C4-2B (cell line): ENCODE data around the gene SNCA.

Source experiments
- H3K27ac ChIP-seq: fragments of 450-650 bp; 2 replicates; pipeline ENCODE4 v1.5.1; 2017
- ZFX ChIP-seq: fragments of 450-650 bp; IDR thresholded peaks from 2 replicates; pipeline ENCODE4 v1.6.1; 2017
- TF ChIP-seq, protein P1 (sequence below): fragments of 450-650 bp; conservative IDR thresholded peaks from 2 replicates; pipeline ENCODE4 v1.5.1; 2017; ENCODE audit warnings: mild to moderate bottlenecking

Gene SNCA

GRCh38 chr4:89836031-89836745, 773 bp downstream of the SNCA start:
- H3K27ac ChIP-seq: no peak overlapping the region
- TF ChIP-seq ZFX: no peak

GRCh38 chr4:89835413-89835812, 1.5 kb downstream of the SNCA start:
- H3K27ac ChIP-seq: no peak overlapping the region
- TF ChIP-seq, protein P1, sequence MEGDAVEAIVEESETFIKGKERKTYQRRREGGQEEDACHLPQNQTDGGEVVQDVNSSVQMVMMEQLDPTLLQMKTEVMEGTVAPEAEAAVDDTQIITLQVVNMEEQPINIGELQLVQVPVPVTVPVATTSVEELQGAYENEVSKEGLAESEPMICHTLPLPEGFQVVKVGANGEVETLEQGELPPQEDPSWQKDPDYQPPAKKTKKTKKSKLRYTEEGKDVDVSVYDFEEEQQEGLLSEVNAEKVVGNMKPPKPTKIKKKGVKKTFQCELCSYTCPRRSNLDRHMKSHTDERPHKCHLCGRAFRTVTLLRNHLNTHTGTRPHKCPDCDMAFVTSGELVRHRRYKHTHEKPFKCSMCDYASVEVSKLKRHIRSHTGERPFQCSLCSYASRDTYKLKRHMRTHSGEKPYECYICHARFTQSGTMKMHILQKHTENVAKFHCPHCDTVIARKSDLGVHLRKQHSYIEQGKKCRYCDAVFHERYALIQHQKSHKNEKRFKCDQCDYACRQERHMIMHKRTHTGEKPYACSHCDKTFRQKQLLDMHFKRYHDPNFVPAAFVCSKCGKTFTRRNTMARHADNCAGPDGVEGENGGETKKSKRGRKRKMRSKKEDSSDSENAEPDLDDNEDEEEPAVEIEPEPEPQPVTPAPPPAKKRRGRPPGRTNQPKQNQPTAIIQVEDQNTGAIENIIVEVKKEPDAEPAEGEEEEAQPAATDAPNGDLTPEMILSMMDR: no peak
- TF ChIP-seq ZFX: no peak

- TF ChIP-seq ZFX: no peak
- TF ChIP-seq, protein P1: no peak
- no peak overlapping the region for H3K27ac ChIP-seq
These were observed 2.3 kb downstream of the SNCA start for GRCh38 chr4:89834486-89835209.

- no peak for TF ChIP-seq ZFX
- TF ChIP-seq, protein P1: no peak
- H3K27ac ChIP-seq: no peak overlapping the region
These were observed 7.4 kb downstream of the SNCA start for GRCh38 chr4:89829470-89830138.

DNA sequence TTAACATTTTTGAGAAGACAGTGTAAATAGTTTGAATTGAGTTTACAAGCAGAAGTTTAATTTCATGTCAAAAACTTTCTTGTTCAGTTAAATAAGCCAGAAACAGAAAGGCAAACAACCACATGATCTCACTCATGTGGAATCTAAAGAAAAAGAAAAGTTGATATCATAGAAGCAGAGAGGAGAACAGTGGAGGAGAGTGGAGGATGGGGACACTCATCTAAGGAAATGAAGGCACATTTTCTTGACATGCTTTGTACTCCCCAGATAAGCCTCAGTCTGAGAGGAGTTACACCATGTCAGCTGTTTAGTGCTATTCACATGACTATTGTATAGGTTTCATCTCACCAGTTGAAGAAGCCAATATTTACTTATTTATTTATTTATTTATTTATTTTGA, 13.5 kb downstream of the SNCA start:
- TF ChIP-seq, protein P1: no peak
- no peak for TF ChIP-seq ZFX
- no peak overlapping the region for H3K27ac ChIP-seq

- no peak for TF ChIP-seq ZFX
- TF ChIP-seq, protein P1: no peak
- no peak overlapping the region for H3K27ac ChIP-seq
These were observed 15.3 kb downstream of the SNCA start for GRCh38 chr4:89821612-89822011.

GRCh38 chr4:89820010-89820409, 17.0 kb downstream of the SNCA start:
- TF ChIP-seq, protein P1: no peak
- TF ChIP-seq ZFX: no peak

More at GRCh38 chr4:89820010-89820409, 17.0 kb downstream of the SNCA start:
- H3K27ac ChIP-seq: no peak overlapping the region
